HG03025 (cell line): Measurements from ENCODE around the gene CBLC.
A peak's percentile ranks its signal among the peaks of the same experiment; 100 is the strongest.
"Not testable (repeated sequence)": the region's sequence is repeated elsewhere in the genome, so short reads cannot be mapped to it uniquely, and the experiment has no call there.

ENCODE experiments used
- ATAC-seq: cut with Tn5 transposase; IDR thresholded peaks from one replicate; pipeline ENCODE4 v1.9.1; 2021; ENCODE audit warnings: mild to moderate bottlenecking, moderate library complexity; ENCODE audit not compliant: unreplicated experiment, low FRiP score

Gene CBLC

DNA sequence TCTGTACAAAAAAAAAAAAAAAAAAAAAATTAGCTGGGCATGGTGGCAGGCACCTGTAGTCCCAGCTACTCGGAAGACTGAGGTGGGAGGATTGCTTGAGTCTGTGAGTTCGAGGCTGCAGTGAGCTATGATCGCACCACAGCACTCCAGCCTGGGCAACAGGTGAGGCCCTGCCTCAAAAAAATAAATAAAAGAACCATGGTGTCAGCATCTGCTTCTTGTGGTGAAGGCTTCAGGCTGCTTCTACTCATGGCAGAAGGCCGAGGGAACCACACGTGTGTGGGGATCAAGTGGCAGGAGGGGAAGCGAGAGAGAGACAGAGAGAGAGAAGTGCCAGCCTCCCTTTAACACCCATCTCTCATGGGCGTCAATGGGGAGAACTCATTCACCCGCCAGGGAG lies 15.7 kb upstream of the CBLC start:
- ATAC-seq = no peak

DNA sequence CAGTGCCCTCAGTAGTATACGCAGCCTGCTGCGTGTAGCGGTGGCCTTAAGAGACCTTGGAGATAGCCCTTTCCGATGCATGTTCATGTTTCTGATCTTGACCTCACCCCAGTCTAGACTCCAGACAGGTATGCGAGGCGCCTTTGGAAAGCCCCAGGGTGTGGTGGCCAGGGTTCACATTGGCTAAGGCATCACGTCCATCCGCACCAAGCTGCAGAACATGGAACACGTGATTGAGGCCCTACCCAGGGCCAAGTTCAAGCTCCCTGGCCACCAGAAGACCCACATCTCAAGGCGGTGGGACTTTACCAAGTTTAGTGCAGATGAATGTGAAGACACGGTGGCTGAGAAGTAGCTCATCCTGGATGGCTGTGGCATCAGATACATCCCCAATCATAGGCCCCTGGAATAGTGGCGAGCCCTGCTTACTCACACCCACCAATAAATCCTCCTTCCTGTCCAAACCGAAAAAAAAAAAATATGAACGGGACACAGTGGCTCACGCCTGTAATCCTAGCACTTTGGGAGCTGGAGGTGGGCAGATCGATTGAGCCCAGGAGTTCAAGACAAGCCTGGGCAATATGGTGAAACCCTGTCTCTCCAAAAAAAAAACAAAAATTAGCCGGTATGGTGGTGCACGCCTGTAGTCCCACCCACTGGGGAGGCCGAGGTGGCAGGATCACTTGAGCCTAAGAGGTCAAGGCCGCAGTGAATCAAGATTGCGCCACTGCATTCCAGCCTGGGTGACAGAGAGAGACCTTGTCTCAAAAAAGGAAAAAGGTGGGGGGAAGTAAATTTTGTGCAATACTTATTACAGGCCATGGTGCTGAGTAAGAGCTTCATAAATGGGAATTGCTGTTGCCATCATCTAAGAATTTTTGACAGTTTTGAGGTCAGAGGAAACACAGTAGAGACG lies 12.4 kb upstream of the CBLC start:
- no peak for ATAC-seq

DNA sequence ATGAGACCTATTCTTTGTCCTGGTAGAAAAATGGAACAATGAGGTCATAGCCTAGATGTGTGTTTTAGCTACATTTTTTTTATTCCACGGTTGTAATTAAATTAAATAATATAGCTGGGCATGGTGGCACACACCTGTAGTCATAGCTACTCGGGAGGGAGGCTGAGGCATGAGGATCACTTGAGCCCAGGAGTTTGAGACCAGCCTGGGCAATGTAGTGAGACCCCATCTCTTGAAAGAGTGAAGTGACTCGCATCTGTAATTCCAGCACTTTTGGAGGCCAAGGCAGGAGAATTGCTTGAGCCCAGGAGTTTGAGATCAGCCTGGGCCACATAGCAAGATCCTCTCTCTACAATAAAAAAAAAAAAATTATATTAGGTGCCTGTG lies 11.7 kb upstream of the CBLC start:
- no peak for ATAC-seq

- ATAC-seq = no peak
These were observed 10.2 kb upstream of the CBLC start for GRCh38 chr19:44767295-44768180.

- ATAC-seq = peak; percentile 87
These were observed 7.0 kb upstream of the CBLC start for GRCh38 chr19:44770550-44771257.

GRCh38 chr19:44772144-44772543 lies 5.5 kb upstream of the CBLC start:
- not testable (repeated sequence) for ATAC-seq

DNA sequence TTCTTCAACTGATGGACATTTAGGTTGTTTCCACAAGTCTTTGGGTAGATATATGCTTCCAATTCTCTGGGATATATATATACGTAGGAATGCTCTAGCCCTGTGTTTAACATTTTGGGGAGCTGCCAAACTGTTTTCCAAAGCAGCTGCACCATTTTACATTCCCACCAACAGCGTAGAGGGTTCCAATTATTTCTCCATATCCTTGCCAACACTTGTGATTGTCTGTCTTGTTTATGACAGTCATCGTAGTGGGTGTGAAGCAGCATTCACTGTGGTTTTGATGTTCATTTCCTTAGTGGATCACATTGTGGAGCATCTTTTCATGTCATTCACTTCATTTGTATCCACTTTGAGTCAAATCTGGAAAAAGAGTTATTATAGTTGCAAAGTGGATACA lies 4.7 kb upstream of the CBLC start:
- ATAC-seq = no peak

DNA sequence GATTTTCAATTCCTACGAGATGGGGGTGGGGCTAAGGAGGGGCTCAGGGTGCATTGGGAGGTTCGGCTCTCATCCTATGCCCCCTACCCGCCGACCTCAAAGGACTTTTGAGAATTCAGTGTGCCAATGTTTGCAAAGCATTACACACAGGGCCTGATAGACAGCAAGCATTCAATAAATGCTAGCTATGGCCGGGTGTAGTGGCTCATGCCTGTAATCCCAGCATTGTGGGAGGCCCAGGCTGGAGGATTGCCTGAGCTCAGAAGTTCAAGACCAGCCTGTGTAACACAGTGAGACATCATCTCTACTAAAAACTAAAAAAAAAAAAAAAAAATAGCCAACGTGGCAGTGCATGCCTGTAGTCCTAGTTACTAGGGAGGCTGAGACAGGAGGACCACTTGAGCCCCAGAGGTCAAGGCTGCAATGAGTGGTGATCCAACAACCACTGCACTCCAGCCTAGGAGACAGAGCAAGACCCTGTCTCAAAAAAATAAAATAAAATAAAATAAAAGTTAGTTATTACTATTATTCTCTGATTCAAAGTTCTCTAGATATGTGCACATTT lies 1.9 kb upstream of the CBLC start:
- no peak for ATAC-seq

DNA sequence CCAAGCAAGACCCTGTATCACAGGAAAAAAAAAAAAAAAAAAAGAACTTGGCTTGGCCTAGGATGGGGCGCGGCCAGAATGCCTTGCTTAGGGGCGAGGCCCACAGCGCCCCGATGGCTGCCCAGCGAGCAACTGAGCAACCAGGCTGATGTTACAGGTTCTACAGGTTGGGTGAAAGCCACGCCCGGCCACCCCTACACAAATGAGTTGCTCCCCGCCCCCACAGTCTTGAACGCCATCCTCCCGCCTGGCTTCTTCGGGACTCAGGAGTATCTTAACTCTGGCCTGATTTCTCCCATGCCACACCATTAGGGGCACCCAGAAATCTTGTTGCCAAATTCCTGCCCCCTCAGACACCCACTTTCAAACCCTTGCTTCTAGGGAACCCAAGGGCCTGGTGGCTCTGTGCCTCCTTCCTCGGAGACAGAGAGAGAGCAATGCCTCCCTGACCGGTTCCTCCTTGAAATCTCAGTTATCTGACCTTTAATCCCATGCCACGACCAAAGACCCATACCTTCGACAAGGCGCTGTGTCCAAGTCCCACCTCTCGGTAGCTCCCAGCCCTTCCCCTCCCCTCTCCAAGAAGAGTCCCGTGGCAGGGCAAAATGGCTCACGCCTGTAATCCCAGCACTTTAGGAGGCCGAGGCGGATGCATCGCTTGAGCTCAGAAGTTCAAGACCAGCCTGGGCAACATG lies 1.1 kb upstream of the CBLC start:
- no peak for ATAC-seq

GRCh38 chr19:44779150-44779549 lies 1.5 kb downstream of the CBLC start:
- no peak for ATAC-seq

GRCh38 chr19:44781694-44782093 lies 4.0 kb downstream of the CBLC start:
- not testable (repeated sequence) for ATAC-seq

DNA sequence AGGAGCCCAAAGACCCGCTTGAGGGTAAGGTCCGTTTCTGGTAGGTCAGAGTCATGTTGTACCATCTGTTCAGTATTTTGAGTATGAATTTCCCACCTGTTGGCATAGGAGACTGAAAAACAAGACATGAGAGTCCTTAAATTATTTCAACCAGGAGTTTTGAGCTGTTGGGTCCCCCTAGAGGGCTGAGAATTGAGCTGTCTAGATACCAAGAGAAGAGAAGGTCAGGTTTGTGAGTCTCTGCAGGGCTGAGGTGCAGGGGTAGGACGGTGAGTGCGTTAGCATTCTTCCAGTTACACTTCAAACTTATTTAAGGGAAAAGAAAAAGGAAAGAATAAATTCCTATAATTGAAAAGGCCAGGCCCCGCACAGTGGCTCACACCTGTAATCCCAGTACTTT lies 5.0 kb downstream of the CBLC start:
- ATAC-seq = no peak

- ATAC-seq = no peak
These were observed 5.9 kb downstream of the CBLC start for GRCh38 chr19:44783545-44783944.

GRCh38 chr19:44785271-44785670 lies 7.6 kb downstream of the CBLC start:
- ATAC-seq = no peak

GRCh38 chr19:44785993-44786392 lies 8.3 kb downstream of the CBLC start:
- ATAC-seq = no peak

- no peak for ATAC-seq
These were observed 11.3 kb downstream of the CBLC start for GRCh38 chr19:44788971-44789370.

- no peak for ATAC-seq
These were observed 12.3 kb downstream of the CBLC start for GRCh38 chr19:44789943-44790483.

DNA sequence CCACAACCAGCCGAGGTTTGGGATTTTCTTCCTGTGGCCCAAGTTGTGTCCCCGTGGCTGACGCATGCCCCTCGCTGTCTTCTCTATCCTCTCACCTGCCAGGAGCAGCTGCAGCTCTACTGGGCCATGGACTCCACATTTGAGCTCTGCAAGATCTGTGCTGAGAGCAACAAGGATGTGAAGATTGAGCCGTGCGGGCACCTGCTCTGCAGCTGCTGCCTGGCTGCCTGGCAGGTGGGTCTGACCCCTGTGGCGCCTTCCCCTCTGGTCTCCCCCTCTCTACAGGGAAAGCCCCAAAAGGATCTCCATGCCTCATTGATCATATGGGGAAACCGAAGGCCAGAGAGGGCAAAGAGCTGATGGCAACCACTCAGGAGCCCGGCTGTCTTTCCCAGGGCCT lies 14.6 kb downstream of the CBLC start:
- ATAC-seq = no peak

DNA sequence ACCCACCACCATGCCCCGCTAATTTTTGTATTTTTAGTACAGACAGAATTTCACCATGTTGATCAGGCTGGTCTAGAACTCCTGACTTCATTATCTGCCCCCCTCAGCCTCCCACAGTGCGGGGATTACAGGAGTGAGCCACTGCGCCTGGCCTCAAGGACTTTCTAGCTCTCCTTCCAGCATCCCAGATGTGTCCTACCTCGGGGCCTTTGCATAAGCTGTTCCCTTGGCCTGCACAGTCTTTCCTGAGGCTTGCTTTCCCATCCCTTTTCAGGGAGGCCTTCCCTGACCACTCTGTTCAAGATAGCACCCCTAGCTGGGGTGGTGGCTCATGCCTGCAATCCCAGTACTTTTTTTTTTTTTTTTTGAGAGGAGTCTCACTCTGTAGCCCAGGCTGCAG lies 16.9 kb downstream of the CBLC start:
- ATAC-seq = no peak
